GM18519 (cell line): Measurements from ENCODE around the gene KSR2.
"Not testable (repeated sequence)": the region's sequence is repeated elsewhere in the genome, so short reads cannot be mapped to it uniquely, and the experiment has no call there.

Source experiments
- ATAC-seq: cut with Tn5 transposase; IDR thresholded peaks from one replicate; pipeline ENCODE4 v1.9.1; 2021; ENCODE audit warnings: mild to moderate bottlenecking, moderate library complexity; ENCODE audit not compliant: unreplicated experiment, low FRiP score

KSR2 gene

DNA sequence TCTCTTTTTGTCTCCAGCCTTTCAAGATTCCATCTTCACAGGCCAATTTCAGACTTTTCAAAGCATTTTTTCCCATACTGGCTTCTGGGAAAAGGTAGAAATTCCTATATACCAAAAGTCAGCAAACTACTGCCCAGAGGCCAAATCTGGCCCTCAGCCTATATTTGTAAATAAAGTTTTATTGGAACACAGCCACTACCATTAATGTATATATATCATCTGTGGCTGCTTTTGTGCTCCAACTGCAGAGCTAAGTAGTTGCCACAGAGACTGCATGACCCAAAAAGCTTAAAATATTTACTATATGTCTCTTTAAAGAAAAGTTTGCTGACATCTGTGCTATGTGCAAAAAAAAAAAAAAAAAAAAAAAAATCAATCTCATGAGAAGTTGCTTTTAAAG is 76.3 kb downstream of the KSR2 start:
- no peak for ATAC-seq

- not testable (repeated sequence) for ATAC-seq
These were observed 77.5 kb downstream of the KSR2 start for GRCh38 chr12:117891265-117891664.

DNA sequence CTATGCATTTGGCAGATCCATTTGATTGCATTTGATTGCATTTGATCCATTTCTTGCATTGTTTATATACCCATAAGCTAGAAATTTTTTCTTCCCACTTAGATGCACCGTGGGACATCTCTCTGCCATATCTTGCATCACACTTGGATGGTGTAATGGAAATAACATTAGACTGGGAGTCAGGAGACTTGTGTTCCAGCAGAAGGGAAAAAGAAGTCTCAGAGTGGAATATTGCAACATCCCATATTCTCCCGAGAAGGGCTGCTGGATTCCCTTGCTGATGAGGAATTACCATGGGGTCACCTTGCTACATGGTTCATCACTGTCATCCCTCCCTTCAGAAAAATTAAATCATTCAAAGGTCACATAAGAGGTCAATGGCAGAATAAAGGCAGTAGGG is 78.1 kb downstream of the KSR2 start:
- no peak for ATAC-seq

- ATAC-seq: no peak
These were observed 78.7 kb downstream of the KSR2 start for GRCh38 chr12:117890137-117890536.

DNA sequence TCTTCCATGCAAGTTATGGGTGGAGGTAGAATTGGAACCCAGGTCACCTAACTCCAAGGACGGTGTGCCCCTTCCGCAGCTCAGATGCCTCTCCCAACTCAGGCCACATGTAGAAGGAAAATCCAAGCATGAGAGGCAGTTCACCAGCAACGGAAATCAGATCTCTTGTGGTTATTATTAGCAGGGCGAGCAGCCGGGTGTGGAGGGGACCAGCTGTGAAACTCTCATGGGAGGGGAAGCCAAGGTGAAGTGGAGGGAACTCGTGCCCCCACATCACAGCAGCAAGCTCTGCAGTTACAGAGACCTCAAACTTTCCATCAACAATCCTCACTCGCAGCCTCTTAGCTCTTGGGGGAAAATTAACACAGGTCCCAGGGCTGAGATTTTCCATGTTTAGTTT is 79.7 kb downstream of the KSR2 start:
- ATAC-seq: no peak

- ATAC-seq: no peak
These were observed 83.6 kb downstream of the KSR2 start for GRCh38 chr12:117885211-117885610.

DNA sequence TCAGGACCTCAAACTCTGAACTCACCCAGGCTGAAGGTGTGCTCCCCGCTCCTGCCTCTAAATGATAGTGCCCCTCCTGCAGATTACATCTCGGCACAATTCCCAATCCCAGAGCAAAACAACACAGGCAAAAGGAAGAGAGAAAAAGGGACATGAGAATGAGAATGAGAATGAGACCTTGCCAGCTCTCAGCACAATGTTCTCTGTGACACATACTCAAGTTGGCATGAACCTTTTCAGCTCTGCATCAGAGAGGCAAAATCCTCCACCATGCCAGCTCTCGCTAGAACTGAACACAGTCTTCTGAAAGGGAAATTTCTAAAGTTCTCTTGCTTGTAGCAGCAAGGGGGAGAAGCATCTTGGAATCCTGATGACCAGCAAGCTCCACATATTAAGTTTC is 84.6 kb downstream of the KSR2 start:
- ATAC-seq: no peak

GRCh38 chr12:117882603-117883184 is 86.1 kb downstream of the KSR2 start:
- ATAC-seq: no peak

DNA sequence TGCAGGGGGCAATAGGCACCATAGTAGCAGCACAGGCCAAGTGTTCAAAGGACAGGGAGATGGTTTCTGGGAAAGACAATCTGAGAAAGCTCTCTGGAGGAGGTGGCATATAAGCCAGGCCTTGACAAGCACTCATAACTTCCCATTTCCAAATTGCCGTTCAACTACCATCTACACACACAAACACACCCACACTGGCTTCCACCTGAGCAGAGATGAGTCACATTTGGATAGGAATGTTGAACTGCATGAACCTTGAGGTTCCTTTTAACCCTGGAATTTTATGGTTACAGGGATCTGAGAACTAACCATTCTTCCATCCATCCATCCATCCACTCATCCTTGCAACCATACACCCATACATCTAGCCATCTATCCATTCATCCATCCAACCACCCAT is 86.6 kb downstream of the KSR2 start:
- ATAC-seq: no peak

DNA sequence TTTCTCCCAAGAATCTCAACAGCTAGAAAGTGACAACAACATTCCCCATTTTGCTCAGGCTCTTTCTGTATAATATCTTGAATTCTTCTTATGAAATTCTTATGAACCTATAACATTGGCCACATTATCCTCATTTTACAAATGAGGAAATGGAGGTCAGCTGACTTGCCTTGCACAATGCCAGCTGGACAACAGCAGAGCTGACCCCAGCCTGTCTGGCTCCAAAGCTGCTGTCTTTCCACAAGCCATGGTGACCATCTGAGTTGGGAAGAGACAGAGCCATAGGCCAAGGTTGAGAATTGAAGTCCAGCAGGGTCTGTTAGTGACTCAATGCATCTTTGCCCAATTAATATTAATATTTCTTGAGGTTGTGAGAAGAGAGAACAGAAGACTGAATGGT is 87.3 kb downstream of the KSR2 start:
- no peak for ATAC-seq

- ATAC-seq: no peak
These were observed 90.2 kb downstream of the KSR2 start for GRCh38 chr12:117878605-117879004.

GRCh38 chr12:117876436-117876816 is 92.4 kb downstream of the KSR2 start:
- no peak for ATAC-seq

- no peak for ATAC-seq
These were observed 92.9 kb downstream of the KSR2 start for GRCh38 chr12:117875744-117876435.

GRCh38 chr12:117874842-117875434 is 93.9 kb downstream of the KSR2 start:
- no peak for ATAC-seq

DNA sequence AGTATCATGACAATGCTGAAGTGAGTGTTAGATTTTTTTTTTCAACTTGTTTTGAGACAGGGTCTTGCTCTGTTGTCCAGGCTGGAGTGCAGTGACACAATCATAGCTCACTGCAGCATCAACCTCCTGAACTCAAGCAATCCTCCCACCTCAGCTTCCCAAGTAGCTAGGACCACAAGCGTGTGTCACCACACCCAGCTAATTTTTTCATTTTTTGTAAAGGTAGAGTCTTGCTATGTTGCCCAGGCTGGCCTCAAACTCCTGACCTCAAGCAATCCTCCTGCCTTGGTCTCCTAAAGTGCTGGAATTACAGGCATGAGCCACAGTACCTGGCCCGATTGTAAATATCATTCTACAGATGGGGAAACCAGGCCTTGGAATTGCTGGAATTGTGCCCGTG is 94.6 kb downstream of the KSR2 start:
- not testable (repeated sequence) for ATAC-seq

DNA sequence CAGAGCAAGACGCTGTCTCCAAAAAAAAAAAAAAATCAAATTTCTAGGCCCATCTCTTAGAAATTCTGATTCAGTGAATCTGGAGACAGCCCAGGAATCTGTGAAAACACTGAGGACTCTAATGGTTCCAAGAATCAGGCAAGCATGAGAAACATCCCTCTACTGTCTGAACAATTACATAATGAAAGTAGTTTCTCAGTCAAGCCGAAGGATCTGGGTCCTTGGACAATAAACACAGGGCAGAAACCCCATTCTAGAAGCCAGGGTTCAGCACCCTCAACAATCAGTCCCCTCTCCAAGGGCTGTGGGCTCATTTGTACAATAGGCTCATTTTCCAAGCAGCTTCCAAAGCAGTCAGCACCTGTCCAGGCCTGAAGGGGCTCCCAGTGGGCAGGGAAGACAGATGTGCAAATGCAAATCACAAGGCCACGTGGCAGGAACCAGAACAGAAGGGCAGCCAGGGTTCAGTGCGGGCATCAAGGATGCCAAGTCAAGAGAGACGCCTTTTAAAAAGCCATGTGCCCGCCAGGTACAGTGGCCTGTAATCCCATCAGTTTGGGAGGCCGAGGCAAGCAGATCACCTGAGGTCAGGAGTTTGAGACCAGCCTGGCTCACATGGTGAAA is 96.1 kb downstream of the KSR2 start:
- no peak for ATAC-seq

- no peak for ATAC-seq
These were observed 99.2 kb downstream of the KSR2 start for GRCh38 chr12:117869551-117869950.

DNA sequence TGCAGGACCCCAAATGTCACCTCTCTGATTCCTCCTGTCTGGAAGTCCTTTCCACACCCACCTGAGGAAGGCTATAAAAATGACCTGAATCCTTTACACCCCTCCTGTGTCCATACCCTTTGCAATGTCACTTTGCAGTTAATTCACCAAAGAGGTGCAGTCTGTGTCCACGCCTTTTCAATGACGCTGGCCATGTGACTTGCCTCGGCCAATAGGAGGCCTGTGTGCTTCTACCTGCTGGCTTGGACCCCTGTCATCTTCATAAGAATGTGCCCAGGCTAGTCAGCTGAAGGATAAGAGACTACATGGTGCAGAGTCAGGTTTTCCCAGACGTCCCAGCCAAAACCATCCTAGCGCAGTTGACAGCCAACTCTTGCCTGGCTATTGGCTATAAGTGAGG is 101.4 kb downstream of the KSR2 start:
- no peak for ATAC-seq

DNA sequence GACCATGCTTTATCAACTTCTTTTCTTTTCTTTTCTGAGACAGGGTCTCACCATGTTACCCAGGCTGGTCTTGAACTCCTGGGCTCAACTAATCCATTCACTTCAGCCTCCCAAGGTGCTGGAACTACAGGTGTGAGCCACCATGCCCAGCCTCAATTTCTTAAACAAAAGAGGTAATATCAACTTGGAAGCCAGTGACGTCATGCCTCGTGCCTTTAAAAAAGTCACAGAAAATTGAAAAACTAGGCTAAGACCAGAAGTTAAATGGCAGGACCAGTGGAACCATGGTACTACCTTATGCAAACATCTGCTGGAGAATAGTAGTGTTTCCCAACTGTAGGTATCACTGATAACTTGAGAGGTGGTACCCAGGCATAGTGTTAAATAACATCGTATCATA is 103.3 kb downstream of the KSR2 start:
- ATAC-seq: no peak

DNA sequence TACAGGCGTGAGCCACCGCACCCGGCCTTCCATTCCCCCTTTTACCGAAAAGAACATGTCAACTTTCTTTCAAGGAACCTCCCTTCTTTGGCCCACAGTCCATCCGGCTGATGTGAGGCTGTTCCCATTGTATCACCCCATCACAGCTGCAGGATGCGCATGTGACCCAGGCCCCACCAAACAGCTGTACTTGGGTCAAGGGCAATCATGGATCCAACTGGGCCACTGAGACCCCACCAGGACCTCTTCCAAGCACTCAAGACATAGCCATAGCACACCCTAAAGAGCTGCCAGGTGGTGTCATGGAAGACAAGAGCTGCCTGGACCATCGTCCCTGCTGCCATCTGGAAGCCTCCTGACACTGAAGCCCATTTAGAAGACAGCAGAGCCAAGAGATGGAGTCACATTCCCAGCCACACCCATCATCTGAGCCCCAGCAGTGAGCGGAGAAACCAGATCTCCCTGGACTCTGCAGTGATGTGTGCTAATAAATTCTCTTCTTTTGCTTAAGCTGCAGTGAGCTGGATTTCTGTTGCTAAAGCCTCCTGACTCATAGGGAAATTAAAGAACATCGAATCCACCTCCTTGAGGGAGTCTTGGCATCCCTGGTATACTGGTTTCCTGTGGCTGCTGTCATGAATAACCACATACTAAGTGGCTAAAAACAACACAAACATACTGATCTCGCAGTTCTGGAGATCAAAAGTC is 105.6 kb downstream of the KSR2 start:
- no peak for ATAC-seq

GRCh38 chr12:117861691-117862090 is 107.1 kb downstream of the KSR2 start:
- no peak for ATAC-seq
